Common myeloid progenitor, CD34-positive (primary cell): ENCODE data around the gene IMMP2L.

Experiments used
- CTCF ChIA-PET: fragments of 350-600 bp; sonication (Branson Sonifier 250); formaldehyde crosslinking; loops from one replicate; lab custom pipeline; 2021; ENCODE audit warnings: antibody characterized with exemption; lab: Charles Lee
- POLR2A ChIA-PET: fragments of 350-600 bp; sonication (Branson Sonifier 250); formaldehyde crosslinking; loops from one replicate; lab custom pipeline; 2021; ENCODE audit warnings: antibody characterized with exemption; lab: Charles Lee
- DNase-seq, 3 donors: peaks; one replicate each; pipeline versions ENCODE4 v3.0.0 to v3.0.0-alpha.2; 2013
- H3K27ac ChIP-seq, 2 experiments: 1 replicate in 1 of 2; 2 replicates in 1 of 2; pipeline ENCODE4 v1.7.0; 2013; ENCODE audit warnings: inconsistent platforms in 2 of 2, low read length in 2 of 2, mild to moderate bottlenecking in 2 of 2, low read depth in 1 of 2, moderate library complexity in 1 of 2; ENCODE audit not compliant: severe bottlenecking in 2 of 2, insufficient read depth in 1 of 2, poor library complexity in 1 of 2
- H3K27me3 ChIP-seq, 5 experiments: replicated peaks in 2 of 5; 1 replicate in 3 of 5; 2 replicates in 2 of 5; pipeline versions ENCODE4 v1.6.1 to v1.7.0; 2013; ENCODE audit warnings: low read length in 4 of 5, mild to moderate bottlenecking in 2 of 5, moderate library complexity in 2 of 5, inconsistent platforms in 1 of 5; ENCODE audit not compliant: insufficient read depth in 5 of 5, control insufficient read depth in 4 of 5
- H3K36me3 ChIP-seq, 4 experiments: 1 replicate in 2 of 4; 2 replicates in 2 of 4; pipeline versions ENCODE4 v1.6.1 to v1.7.0; 2013; ENCODE audit warnings: low read length in 3 of 4, control low read depth in 1 of 4, mild to moderate bottlenecking in 1 of 4; ENCODE audit not compliant: control insufficient read depth in 4 of 4, insufficient read depth in 4 of 4
- H3K4me1 ChIP-seq, 4 experiments: 1 replicate in 3 of 4; 2 replicates in 1 of 4; pipeline versions ENCODE4 v1.6.1 to v1.7.1; 2013; ENCODE audit warnings: low read length in 3 of 4, mild to moderate bottlenecking in 3 of 4, control low read depth in 1 of 4, inconsistent platforms in 1 of 4, moderate library complexity in 1 of 4; ENCODE audit not compliant: control insufficient read depth in 4 of 4, insufficient read depth in 4 of 4; ENCODE audit errors: control extremely low read depth in 1 of 4
- H3K4me3 ChIP-seq, 7 experiments: 1 replicate in 4 of 7; 2 replicates in 3 of 7; pipeline versions ENCODE4 v1.5.1 to v1.7.0; 2013; ENCODE audit warnings: mild to moderate bottlenecking in 7 of 7, low read length in 6 of 7, moderate library complexity in 6 of 7, inconsistent platforms in 2 of 7, low read depth in 2 of 7, control low read depth in 1 of 7; ENCODE audit not compliant: insufficient read depth in 4 of 7, control insufficient read depth in 1 of 7; ENCODE audit errors: extremely low read depth in 1 of 7
- H3K9me3 ChIP-seq, 5 experiments: 1 replicate in 4 of 5; 2 replicates in 1 of 5; pipeline versions ENCODE4 v1.6.1 to v1.7.1; 2013; ENCODE audit warnings: low read length in 4 of 5, mild to moderate bottlenecking in 2 of 5, inconsistent platforms in 1 of 5, low read depth in 1 of 5, moderate library complexity in 1 of 5; ENCODE audit not compliant: control insufficient read depth in 4 of 5, insufficient read depth in 2 of 5; ENCODE audit errors: control extremely low read depth in 1 of 5
- WGBS: methylation state at CpG from one replicate; pipeline ENCODE4 v1.1.5; 2013; ENCODE audit not compliant: insufficient coverage; 5-methylcytosine and 5-hydroxymethylcytosine counted together

IMMP2L gene

GRCh38 chr7:111006040-111006439 is 556.3 kb downstream of the IMMP2L start:
- Histone ChIP-seq H3K36me3 (no peaks in the 10 kb centered on the region), H3K27ac (no peak overlapping the region), H3K4me3 (no peak overlapping the region), H3K4me1 (no peaks in the 10 kb centered on the region), H3K27me3 (no peaks in the 10 kb centered on the region), H3K9me3 (no peaks in the 10 kb centered on the region)
- no CpG with 5 or more reads among the region's 3 CpGs for WGBS
- POLR2A ChIA-PET: no interaction called here
- no peak for DNase-seq
- CTCF ChIA-PET: no interaction called here

DNA sequence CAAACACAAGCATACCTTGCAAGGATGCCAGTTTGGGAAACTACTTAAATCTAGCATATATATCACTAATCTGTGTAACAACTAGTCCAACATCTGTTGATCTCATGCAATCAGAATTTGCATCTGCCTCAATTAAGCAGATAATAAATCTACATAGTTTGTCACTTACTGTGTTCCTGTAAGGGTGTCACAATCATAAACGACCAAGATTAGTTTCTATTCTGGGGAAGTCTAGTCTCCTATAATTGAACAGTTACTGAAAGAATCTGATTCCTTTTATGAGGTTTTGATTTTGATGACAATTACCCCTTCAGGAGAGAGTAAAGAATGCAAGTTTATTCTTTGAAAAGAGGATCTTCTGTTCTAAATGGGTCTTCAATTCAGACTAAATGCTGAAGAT is 556.8 kb downstream of the IMMP2L start:
- no peak for DNase-seq
- Histone ChIP-seq H3K9me3 (no peaks in the 10 kb centered on the region), H3K36me3 (no peaks in the 10 kb centered on the region), H3K4me3 (no peak overlapping the region), H3K27ac (no peak overlapping the region), H3K27me3 (no peaks in the 10 kb centered on the region), H3K4me1 (no peaks in the 10 kb centered on the region)
- CTCF ChIA-PET: no interaction called here
- POLR2A ChIA-PET: no interaction called here
- no CpG with 5 or more reads among the region's 1 CpG for WGBS

DNA sequence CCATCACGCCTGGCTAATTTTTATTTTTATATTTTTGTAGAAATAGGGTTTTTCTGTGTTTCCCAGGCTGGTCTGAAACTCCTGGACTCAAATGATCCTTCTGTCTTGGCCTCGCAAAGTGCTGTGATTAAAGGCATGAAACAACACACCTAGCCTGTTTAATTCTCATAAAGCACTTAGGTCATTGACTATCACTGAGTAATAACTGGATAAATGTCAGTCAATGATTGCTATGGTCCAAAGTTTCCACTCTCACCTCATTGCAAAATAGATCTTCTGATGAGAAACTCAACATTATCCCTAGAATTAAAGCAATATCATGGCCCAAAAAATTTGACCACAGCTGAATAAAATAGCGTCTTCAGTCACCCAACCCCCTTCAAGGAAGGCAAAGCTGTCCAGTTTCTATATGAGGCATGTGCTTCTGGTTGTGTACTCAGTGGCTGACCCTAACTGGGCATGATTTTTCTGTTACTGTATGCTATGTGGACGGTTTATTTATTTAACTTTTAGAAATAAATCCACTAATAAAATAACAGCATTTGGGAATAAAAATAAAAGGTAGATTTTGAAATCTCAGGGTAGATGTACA is 557.9 kb downstream of the IMMP2L start:
- no peak for DNase-seq
- ChIA-PET CTCF (interaction anchor here (0.6 kb wide), 1 partner anchor 77 kb away, joined by 3 read pairs; no protein-coding TSS in a partner anchor), POLR2A (no interaction called here)
- Histone ChIP-seq H3K4me1 (no peaks in the 10 kb centered on the region), H3K4me3 (no peak overlapping the region), H3K36me3 (no peaks in the 10 kb centered on the region), H3K27me3 (no peaks in the 10 kb centered on the region), H3K27ac (no peak overlapping the region), H3K9me3 (no peaks in the 10 kb centered on the region)
- no CpG with 5 or more reads among the region's 4 CpGs for WGBS

GRCh38 chr7:111003883-111004282 is 558.4 kb downstream of the IMMP2L start:
- ChIA-PET POLR2A (no interaction called here), CTCF (interaction anchor here (0.6 kb wide), 1 partner anchor 76 kb away, joined by 3 read pairs; no protein-coding TSS in a partner anchor)
- no peaks in the 10 kb centered on the region for H3K36me3 ChIP-seq

GRCh38 chr7:110994028-110994967 is 568.0 kb downstream of the IMMP2L start:
- DNase-seq: peak in 1 of 3 donors; percentile 13
- ChIA-PET CTCF (interaction anchor here (1.2 kb wide), 1 partner anchor 28 kb away, joined by 3 read pairs; no protein-coding TSS in a partner anchor), POLR2A (no interaction called here)
- Histone ChIP-seq H3K27me3 (no peaks in the 10 kb centered on the region), H3K4me3 (no peak overlapping the region), H3K36me3 (no peaks in the 10 kb centered on the region), H3K4me1 (no peaks in the 10 kb centered on the region), H3K27ac (no peak overlapping the region), H3K9me3 (no peaks in the 10 kb centered on the region)
- 97% methylated on average over 4 of the region's 5 CpGs for WGBS

More at GRCh38 chr7:111003883-111004282, 558.4 kb downstream of the IMMP2L start:
- Histone ChIP-seq H3K27me3 (no peaks in the 10 kb centered on the region), H3K9me3 (no peaks in the 10 kb centered on the region), H3K27ac (no peak overlapping the region), H3K4me1 (no peaks in the 10 kb centered on the region), H3K4me3 (no peak overlapping the region)
- DNase-seq: no peak

DNA sequence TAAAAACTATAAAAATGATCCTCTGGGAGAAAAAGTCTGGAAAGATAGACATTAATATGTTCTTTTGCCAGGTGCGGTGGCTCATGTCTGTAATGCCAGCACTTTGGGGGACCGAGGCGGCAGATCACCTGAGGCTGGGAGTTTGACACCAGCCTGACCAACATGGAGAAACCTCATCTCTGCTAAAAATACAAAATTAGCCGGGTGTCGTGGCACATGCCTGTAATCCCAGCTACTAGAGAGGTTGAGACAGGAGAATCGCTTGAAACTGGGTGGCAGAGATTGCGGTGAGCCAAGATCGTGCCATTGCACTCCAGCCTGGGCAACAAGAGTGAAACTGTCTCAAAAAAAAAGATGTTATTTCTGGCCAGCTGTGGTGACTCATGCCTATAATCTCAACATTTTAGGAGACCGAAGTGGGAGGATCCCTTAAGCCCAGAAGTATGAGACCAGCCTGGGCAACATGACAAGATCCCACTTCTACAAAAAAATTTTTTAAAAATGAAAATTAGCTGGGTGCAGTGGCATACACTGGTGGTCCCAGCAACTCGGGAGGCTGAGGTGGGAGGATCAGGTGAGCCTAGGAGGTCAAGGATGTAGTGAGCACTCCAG is 573.3 kb downstream of the IMMP2L start:
- no peak for DNase-seq
- no peaks in the 10 kb centered on the region for H3K9me3 ChIP-seq
- no peaks in the 10 kb centered on the region for H3K27me3 ChIP-seq
- H3K36me3 ChIP-seq: no peaks in the 10 kb centered on the region
- WGBS: 99% methylated on average over 10 of the region's 10 CpGs
- no peaks in the 10 kb centered on the region for H3K4me1 ChIP-seq
- H3K27ac ChIP-seq: no peak overlapping the region
- ChIA-PET CTCF (no interaction called here), POLR2A (interaction anchor here (0.7 kb wide), 1 partner anchor 137 kb away, joined by 5 read pairs; no protein-coding TSS in a partner anchor)
- H3K4me3 ChIP-seq: no peak overlapping the region
